ENCODE results near the gene FIG4.
"Not testable (repeated sequence)": the region's sequence is repeated elsewhere in the genome, so short reads cannot be mapped to it uniquely, and the experiment has no call there.

FIG4 gene

GRCh38 chr6:109770047-109770446 lies 79.0 kb downstream of the FIG4 start:
- Histone ChIP-seq H3K9me3 (ENCODE audit: control insufficient read depth, low read length) (no peaks in the 10 kb centered on the region), H3K27ac (ENCODE audit: insufficient read depth, low read length, poor library complexity, severe bottlenecking) (no peak overlapping the region), H3K4me3 (ENCODE audit: insufficient read depth, low read depth, low read length, poor library complexity, severe bottlenecking) (no peak overlapping the region), H3K4me1 (ENCODE audit: control insufficient read depth, insufficient read depth, low read length, poor library complexity, severe bottlenecking) (no peaks in the 10 kb centered on the region), H3K27me3 (replicated peaks; ENCODE audit: control insufficient read depth, insufficient read depth, low read length, poor library complexity, severe bottlenecking) (no peaks in the 10 kb centered on the region), H3K36me3 (ENCODE audit: control insufficient read depth, insufficient read depth, low read length) (peaks cover 14% of the 10 kb centered on the region)
- no peak for DNase-seq

- H3K27me3 ChIP-seq (replicated peaks; ENCODE audit: control insufficient read depth, insufficient read depth, low read length, poor library complexity, severe bottlenecking) = no peaks in the 10 kb centered on the region
- H3K36me3 ChIP-seq (ENCODE audit: control insufficient read depth, insufficient read depth, low read length) = peaks cover 14% of the 10 kb centered on the region
- no peak overlapping the region for H3K27ac ChIP-seq (ENCODE audit: insufficient read depth, low read length, poor library complexity, severe bottlenecking)
- no peak overlapping the region for H3K4me3 ChIP-seq (ENCODE audit: insufficient read depth, low read depth, low read length, poor library complexity, severe bottlenecking)
- no peaks in the 10 kb centered on the region for H3K4me1 ChIP-seq (ENCODE audit: control insufficient read depth, insufficient read depth, low read length, poor library complexity, severe bottlenecking)
- H3K9me3 ChIP-seq (ENCODE audit: control insufficient read depth, low read length) = no peaks in the 10 kb centered on the region
- no peak for DNase-seq
These were observed 79.7 kb downstream of the FIG4 start for GRCh38 chr6:109770779-109771178.

GRCh38 chr6:109771939-109772755 lies 81.1 kb downstream of the FIG4 start:
- H3K4me3 ChIP-seq (ENCODE audit: insufficient read depth, low read depth, low read length, poor library complexity, severe bottlenecking); H3K27me3 ChIP-seq (replicated peaks; ENCODE audit: control insufficient read depth, insufficient read depth, low read length, poor library complexity, severe bottlenecking); H3K4me1 ChIP-seq (ENCODE audit: control insufficient read depth, insufficient read depth, low read length, poor library complexity, severe bottlenecking); DNase-seq; H3K27ac ChIP-seq (ENCODE audit: insufficient read depth, low read length, poor library complexity, severe bottlenecking); H3K36me3 ChIP-seq (ENCODE audit: control insufficient read depth, insufficient read depth, low read length); H3K9me3 ChIP-seq (ENCODE audit: control insufficient read depth, low read length): not testable (repeated sequence)

GRCh38 chr6:109772883-109773431 lies 81.9 kb downstream of the FIG4 start:
- no peak overlapping the region for H3K4me3 ChIP-seq (ENCODE audit: insufficient read depth, low read depth, low read length, poor library complexity, severe bottlenecking)
- no peak for DNase-seq
- H3K9me3 ChIP-seq (ENCODE audit: control insufficient read depth, low read length) = no peaks in the 10 kb centered on the region
- H3K27me3 ChIP-seq (replicated peaks; ENCODE audit: control insufficient read depth, insufficient read depth, low read length, poor library complexity, severe bottlenecking) = no peaks in the 10 kb centered on the region
- no peak overlapping the region for H3K27ac ChIP-seq (ENCODE audit: insufficient read depth, low read length, poor library complexity, severe bottlenecking)
- H3K36me3 ChIP-seq (ENCODE audit: control insufficient read depth, insufficient read depth, low read length) = peaks cover 6% of the 10 kb centered on the region
- no peaks in the 10 kb centered on the region for H3K4me1 ChIP-seq (ENCODE audit: control insufficient read depth, insufficient read depth, low read length, poor library complexity, severe bottlenecking)

GRCh38 chr6:109781001-109781400 lies 89.9 kb downstream of the FIG4 start:
- H3K4me1 ChIP-seq (ENCODE audit: control insufficient read depth, insufficient read depth, low read length, poor library complexity, severe bottlenecking) = no peaks in the 10 kb centered on the region
- H3K4me3 ChIP-seq (ENCODE audit: insufficient read depth, low read depth, low read length, poor library complexity, severe bottlenecking) = no peak overlapping the region

GRCh38 chr6:109782491-109782999 lies 91.4 kb downstream of the FIG4 start:
- Histone ChIP-seq H3K4me3 (ENCODE audit: insufficient read depth, low read depth, low read length, poor library complexity, severe bottlenecking) (no peak overlapping the region), H3K27me3 (replicated peaks; ENCODE audit: control insufficient read depth, insufficient read depth, low read length, poor library complexity, severe bottlenecking) (no peaks in the 10 kb centered on the region), H3K4me1 (ENCODE audit: control insufficient read depth, insufficient read depth, low read length, poor library complexity, severe bottlenecking) (no peaks in the 10 kb centered on the region), H3K27ac (ENCODE audit: insufficient read depth, low read length, poor library complexity, severe bottlenecking) (no peak overlapping the region), H3K9me3 (ENCODE audit: control insufficient read depth, low read length) (no peaks in the 10 kb centered on the region), H3K36me3 (ENCODE audit: control insufficient read depth, insufficient read depth, low read length) (no peaks in the 10 kb centered on the region)
- no peak for DNase-seq

More at GRCh38 chr6:109781001-109781400, 89.9 kb downstream of the FIG4 start:
- no peaks in the 10 kb centered on the region for H3K36me3 ChIP-seq (ENCODE audit: control insufficient read depth, insufficient read depth, low read length)
- no peak for DNase-seq
- H3K9me3 ChIP-seq (ENCODE audit: control insufficient read depth, low read length) = no peaks in the 10 kb centered on the region
- H3K27me3 ChIP-seq (replicated peaks; ENCODE audit: control insufficient read depth, insufficient read depth, low read length, poor library complexity, severe bottlenecking) = no peaks in the 10 kb centered on the region
- no peak overlapping the region for H3K27ac ChIP-seq (ENCODE audit: insufficient read depth, low read length, poor library complexity, severe bottlenecking)

- Histone ChIP-seq H3K9me3 (ENCODE audit: control insufficient read depth, low read length) (no peaks in the 10 kb centered on the region), H3K27ac (ENCODE audit: insufficient read depth, low read length, poor library complexity, severe bottlenecking) (no peak overlapping the region), H3K27me3 (replicated peaks; ENCODE audit: control insufficient read depth, insufficient read depth, low read length, poor library complexity, severe bottlenecking) (no peaks in the 10 kb centered on the region), H3K4me3 (ENCODE audit: insufficient read depth, low read depth, low read length, poor library complexity, severe bottlenecking) (no peak overlapping the region), H3K36me3 (ENCODE audit: control insufficient read depth, insufficient read depth, low read length) (no peaks in the 10 kb centered on the region), H3K4me1 (ENCODE audit: control insufficient read depth, insufficient read depth, low read length, poor library complexity, severe bottlenecking) (no peaks in the 10 kb centered on the region)
- DNase-seq = no peak
These were observed 92.3 kb downstream of the FIG4 start for GRCh38 chr6:109783250-109783986.

GRCh38 chr6:109787312-109787711 lies 96.2 kb downstream of the FIG4 start:
- H3K4me3 ChIP-seq (ENCODE audit: insufficient read depth, low read depth, low read length, poor library complexity, severe bottlenecking) = no peak overlapping the region
- H3K4me1 ChIP-seq (ENCODE audit: control insufficient read depth, insufficient read depth, low read length, poor library complexity, severe bottlenecking) = no peaks in the 10 kb centered on the region
- no peaks in the 10 kb centered on the region for H3K9me3 ChIP-seq (ENCODE audit: control insufficient read depth, low read length)
- no peak overlapping the region for H3K27ac ChIP-seq (ENCODE audit: insufficient read depth, low read length, poor library complexity, severe bottlenecking)
- DNase-seq = no peak
- H3K27me3 ChIP-seq (replicated peaks; ENCODE audit: control insufficient read depth, insufficient read depth, low read length, poor library complexity, severe bottlenecking) = no peaks in the 10 kb centered on the region
- H3K36me3 ChIP-seq (ENCODE audit: control insufficient read depth, insufficient read depth, low read length) = no peaks in the 10 kb centered on the region

- H3K4me1 ChIP-seq (ENCODE audit: control insufficient read depth, insufficient read depth, low read length, poor library complexity, severe bottlenecking) = no peaks in the 10 kb centered on the region
- DNase-seq = no peak
- peaks cover 7% of the 10 kb centered on the region for H3K36me3 ChIP-seq (ENCODE audit: control insufficient read depth, insufficient read depth, low read length)
- no peaks in the 10 kb centered on the region for H3K9me3 ChIP-seq (ENCODE audit: control insufficient read depth, low read length)
- no peaks in the 10 kb centered on the region for H3K27me3 ChIP-seq (replicated peaks; ENCODE audit: control insufficient read depth, insufficient read depth, low read length, poor library complexity, severe bottlenecking)
- no peak overlapping the region for H3K27ac ChIP-seq (ENCODE audit: insufficient read depth, low read length, poor library complexity, severe bottlenecking)
- H3K4me3 ChIP-seq (ENCODE audit: insufficient read depth, low read depth, low read length, poor library complexity, severe bottlenecking) = no peak overlapping the region
These were observed 97.6 kb downstream of the FIG4 start for GRCh38 chr6:109788687-109789086.

- H3K36me3 ChIP-seq (ENCODE audit: control insufficient read depth, insufficient read depth, low read length) = peaks cover 7% of the 10 kb centered on the region
- DNase-seq = no peak
These were observed 99.0 kb downstream of the FIG4 start for GRCh38 chr6:109790131-109790530.

More at GRCh38 chr6:109790131-109790530, 99.0 kb downstream of the FIG4 start:
- Histone ChIP-seq H3K4me3 (ENCODE audit: insufficient read depth, low read depth, low read length, poor library complexity, severe bottlenecking) (no peak overlapping the region), H3K27me3 (replicated peaks; ENCODE audit: control insufficient read depth, insufficient read depth, low read length, poor library complexity, severe bottlenecking) (no peaks in the 10 kb centered on the region), H3K27ac (ENCODE audit: insufficient read depth, low read length, poor library complexity, severe bottlenecking) (no peak overlapping the region), H3K9me3 (ENCODE audit: control insufficient read depth, low read length) (no peaks in the 10 kb centered on the region), H3K4me1 (ENCODE audit: control insufficient read depth, insufficient read depth, low read length, poor library complexity, severe bottlenecking) (no peaks in the 10 kb centered on the region)
